HTERT RPE-1 (cell line): ENCODE data around the gene CCDC34.
"Not testable (repeated sequence)": the region's sequence is repeated elsewhere in the genome, so short reads cannot be mapped to it uniquely, and the experiment has no call there.

Experiments used
- in situ Hi-C: fragments of 300-500 bp; cut with MboI; formaldehyde crosslinking; loops from 4 replicates; pipeline ENCODE4 v1.14.3; 2020; ENCODE audit warnings: low sequenced_read_pairs

CCDC34 gene

GRCh38 chr11:27363576-27364117 is 632 bp upstream of the CCDC34 start:
- in situ Hi-C loops: no loop called here

- in situ Hi-C loops: no loop called here
Observed at GRCh38 chr11:27361649-27362431, 1.2 kb downstream of the CCDC34 start.

- in situ Hi-C loops: no loop called here
Observed at GRCh38 chr11:27358296-27358695, 4.7 kb downstream of the CCDC34 start.

- in situ Hi-C loops: no loop called here
Observed at GRCh38 chr11:27357250-27357649, 5.8 kb downstream of the CCDC34 start.

- in situ Hi-C loops: no loop called here
Observed at GRCh38 chr11:27356624-27357222, 6.3 kb downstream of the CCDC34 start.

- in situ Hi-C loops: no loop called here
Observed at GRCh38 chr11:27355575-27356104, 7.4 kb downstream of the CCDC34 start.

- in situ Hi-C loops: no loop called here
Observed at GRCh38 chr11:27354359-27354965, 8.6 kb downstream of the CCDC34 start.

- in situ Hi-C loops: no loop called here
Observed at GRCh38 chr11:27353593-27354358, 9.2 kb downstream of the CCDC34 start.

GRCh38 chr11:27352781-27353180 is 10.2 kb downstream of the CCDC34 start:
- in situ Hi-C loops: no loop called here

GRCh38 chr11:27350511-27350910 is 12.5 kb downstream of the CCDC34 start:
- in situ Hi-C loops: no loop called here

GRCh38 chr11:27349919-27350318 is 13.1 kb downstream of the CCDC34 start:
- in situ Hi-C loops: no loop called here

GRCh38 chr11:27348340-27348873 is 14.6 kb downstream of the CCDC34 start:
- in situ Hi-C loops: no loop called here

GRCh38 chr11:27347359-27348339 is 15.4 kb downstream of the CCDC34 start:
- in situ Hi-C loops: no loop called here

- in situ Hi-C loops: no loop called here
Observed at GRCh38 chr11:27339941-27340340, 23.1 kb downstream of the CCDC34 start.

GRCh38 chr11:27334764-27335163 is 28.3 kb downstream of the CCDC34 start:
- in situ Hi-C loops: not testable (repeated sequence)

- in situ Hi-C loops: no loop called here
Observed at GRCh38 chr11:27331981-27332380, 31.0 kb downstream of the CCDC34 start.

- in situ Hi-C loops: no loop called here
Observed at GRCh38 chr11:27330633-27331270, 32.3 kb downstream of the CCDC34 start.

- in situ Hi-C loops: no loop called here
Observed at GRCh38 chr11:27329867-27330632, 33.0 kb downstream of the CCDC34 start.
